HG02938 (cell line): ENCODE data around the gene STON2.

ENCODE experiments used
- ATAC-seq: cut with Tn5 transposase; IDR thresholded peaks from one replicate; pipeline ENCODE4 v1.9.1; 2021; ENCODE audit warnings: mild to moderate bottlenecking, moderate library complexity; ENCODE audit not compliant: unreplicated experiment

Gene STON2

DNA sequence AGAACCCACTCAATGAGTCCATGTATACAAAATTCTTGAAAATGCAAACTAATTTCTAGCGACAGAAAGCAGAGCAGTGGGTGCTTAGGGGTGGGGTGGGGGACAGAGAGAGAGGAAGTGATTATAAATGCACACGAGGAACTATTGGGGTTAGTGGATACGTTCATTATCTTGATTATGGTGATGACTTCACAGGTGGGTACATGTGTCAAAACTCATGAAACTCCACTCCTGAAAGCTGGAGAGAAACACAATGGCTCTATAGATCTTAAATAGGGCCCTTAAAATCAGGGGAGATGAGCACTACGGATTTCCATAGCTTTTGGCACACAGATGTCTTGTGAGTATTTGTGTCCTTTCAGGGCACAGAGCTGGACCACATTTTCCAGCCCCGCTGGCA is 59.9 kb downstream of the STON2 start:
- no peak for ATAC-seq

DNA sequence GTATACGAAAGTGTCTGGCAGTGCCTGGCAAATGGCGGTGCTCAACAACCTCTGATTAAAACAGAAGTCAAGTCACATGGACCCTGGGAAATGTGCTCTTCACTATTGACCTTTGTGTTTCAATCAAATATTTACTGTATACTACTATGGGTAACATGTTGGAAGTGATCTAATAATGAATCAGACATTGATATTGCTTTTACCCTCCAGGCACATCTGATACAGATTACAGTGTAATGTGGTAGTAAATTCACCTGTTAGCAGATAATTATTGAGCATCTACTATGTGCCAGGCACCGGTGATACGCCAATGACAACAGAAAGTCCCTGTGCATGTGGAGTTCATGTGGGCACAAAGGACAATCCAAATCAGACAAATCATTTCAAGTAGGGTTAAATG is 63.1 kb downstream of the STON2 start:
- ATAC-seq: no peak

DNA sequence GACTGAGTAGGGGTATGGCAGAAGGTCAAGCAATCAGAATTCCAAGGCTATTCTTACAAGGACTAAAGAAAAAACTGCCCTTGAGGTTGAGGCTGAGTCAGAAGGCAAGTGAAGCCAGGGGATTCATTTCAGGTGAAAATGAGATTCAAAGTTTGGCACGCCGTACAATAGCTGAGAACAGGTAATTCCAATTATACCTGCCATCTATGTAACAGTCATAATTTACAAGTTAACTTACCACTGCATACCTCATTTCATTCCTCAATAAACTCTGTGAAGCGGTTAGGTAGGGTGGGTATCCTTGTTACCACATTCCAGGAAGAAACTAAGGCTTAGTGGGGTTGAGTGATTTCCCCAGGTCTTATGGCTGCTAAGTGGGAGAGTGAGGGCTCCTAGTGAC is 64.1 kb downstream of the STON2 start:
- no peak for ATAC-seq

DNA sequence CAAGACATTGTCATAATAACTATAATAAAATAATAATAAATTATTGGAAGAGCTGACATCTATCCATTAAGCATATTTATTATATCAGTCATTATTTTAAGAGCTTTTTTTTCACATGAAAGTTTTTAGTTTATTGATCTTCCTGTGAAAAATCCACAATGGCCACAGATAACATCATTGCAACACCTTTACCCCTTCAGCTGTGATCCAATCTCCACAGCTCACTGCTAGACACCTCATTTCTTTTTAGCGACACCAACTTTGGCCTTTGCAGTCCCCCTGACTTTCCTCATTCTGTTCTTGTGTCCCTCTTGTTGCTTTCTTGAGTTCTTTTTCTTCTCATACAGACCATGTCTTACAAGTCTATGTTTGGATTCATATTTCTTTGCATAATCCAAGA is 67.4 kb downstream of the STON2 start:
- no peak for ATAC-seq

DNA sequence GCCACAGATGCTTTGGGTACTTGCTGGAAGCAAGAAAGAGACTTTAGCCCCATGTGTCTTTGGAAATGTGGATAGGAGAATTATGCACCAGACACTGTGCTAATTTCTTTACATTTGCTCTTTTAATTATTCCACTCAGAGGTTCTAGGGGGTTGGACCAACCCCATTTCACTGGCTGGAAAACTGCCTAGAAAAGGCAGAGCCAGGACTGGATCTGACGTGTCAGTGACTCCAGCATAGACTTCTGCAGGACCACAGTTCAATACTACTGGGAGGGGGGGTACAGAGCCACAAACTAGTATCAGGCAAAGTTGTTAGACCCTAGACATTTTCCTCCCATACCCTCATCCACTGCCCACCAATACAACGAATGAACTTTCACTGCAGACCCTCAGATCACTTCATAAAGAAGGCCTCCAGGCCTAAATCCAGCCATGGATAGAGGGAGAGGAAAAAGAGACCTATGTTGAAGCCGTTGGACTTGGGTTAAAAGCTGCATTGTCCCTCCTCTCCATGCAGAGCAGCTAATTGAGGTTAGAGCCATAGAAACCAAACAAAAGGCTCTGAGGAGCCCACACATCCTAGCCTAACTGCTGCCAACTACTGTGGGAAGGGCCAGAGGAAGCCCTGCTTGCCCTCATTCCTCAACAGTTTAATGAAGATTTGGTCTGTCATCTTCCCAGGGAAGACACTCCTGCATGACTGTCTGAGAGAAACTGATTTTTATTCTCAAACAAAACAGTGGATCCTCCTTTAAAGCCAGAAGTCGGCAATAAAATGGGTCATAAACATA is 68.7 kb downstream of the STON2 start:
- no peak for ATAC-seq

DNA sequence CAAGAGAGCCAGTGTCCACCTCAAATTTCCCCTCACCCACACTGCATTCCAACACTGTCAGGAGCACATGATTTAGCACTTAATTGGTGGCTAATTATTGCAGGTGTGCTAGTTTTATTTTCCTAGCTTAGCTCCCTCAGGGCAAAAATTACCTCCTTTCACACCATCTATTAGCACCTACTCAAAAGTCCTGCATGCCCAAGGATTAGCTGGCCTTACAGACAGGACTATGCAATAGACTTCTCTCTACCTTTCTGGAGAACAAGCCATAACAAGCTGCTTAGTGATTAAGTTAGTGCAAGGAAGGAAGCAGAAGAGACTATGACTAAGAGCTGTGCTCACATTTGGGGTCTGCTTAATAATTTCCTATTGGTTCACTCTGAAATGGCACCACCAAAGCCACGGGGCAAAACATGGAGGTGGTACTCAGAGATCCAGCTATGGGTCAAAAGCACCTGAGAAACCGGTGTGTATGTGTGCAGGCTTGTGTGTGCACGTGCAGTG is 69.5 kb downstream of the STON2 start:
- ATAC-seq: no peak

DNA sequence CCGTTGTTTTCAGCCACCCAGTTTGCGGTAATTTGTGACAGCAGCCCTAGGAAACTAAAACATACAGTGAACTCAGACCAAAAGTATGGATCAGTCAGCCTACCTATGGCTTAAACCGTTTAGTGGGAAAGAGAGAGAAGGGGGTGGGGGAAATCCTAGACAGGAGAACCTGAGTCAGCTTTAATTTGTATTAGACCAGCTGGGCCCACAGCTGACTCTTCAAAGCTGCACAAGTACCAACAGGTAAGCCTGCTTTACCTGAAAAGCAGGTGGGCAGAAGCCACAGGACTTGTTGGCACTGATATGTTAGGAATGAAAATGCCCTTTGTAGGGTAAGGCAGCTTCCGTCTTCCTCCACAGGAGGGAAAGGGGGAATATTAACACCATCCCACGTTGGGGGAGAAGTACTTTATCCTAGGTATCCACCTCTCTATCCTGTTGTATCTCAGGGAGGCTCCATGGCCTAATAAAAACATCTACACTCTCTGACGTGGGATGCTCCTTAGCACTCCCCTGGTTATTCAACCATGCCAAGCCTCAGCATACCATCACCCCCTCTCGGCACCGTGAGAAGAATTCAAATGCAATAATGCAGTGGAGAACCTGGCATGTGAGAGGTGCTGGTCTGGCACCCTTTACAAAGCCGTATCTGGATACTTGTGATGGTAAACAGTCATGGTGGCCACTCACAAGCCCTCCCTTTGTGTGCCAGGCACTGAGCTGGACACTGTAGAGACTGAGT is 70.3 kb downstream of the STON2 start:
- ATAC-seq: no peak

DNA sequence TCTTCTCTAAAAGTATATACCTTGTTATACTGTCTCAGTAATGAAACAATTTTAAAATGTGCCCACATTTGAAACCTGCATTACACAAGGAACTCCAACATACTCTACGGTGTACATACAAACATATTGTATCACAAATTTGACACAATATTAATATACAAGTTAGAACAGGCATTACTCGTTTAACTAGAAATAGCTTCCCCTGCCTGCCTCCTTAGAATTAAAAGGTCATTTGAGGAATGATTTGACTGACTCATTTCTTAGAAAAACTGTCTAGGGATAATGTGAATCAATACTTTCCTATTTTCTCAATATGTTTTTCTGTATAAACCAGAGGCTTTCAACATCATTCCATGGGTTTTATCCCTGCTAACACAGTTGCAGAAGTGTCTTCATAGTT is 73.7 kb downstream of the STON2 start:
- no peak for ATAC-seq

DNA sequence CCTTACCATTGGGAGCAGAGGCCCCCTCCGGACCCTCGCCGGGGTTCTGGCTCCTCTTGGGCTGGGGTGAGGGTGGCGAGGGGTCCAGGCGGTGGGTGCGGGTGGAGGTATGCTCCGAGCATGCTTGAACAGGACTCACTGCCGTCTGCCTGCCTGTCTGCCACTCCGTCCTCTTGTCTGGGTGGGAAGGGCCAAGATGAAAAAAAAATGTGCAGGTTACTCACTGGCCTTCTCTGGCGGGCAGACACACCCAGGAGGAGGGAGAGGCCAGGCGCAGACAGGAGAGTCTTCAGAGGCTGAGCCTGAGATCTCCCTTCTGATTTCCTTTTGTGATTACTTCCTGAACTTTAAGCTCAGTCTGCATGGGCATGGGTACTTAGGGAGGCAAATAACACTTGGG is 76.1 kb downstream of the STON2 start:
- ATAC-seq: no peak

DNA sequence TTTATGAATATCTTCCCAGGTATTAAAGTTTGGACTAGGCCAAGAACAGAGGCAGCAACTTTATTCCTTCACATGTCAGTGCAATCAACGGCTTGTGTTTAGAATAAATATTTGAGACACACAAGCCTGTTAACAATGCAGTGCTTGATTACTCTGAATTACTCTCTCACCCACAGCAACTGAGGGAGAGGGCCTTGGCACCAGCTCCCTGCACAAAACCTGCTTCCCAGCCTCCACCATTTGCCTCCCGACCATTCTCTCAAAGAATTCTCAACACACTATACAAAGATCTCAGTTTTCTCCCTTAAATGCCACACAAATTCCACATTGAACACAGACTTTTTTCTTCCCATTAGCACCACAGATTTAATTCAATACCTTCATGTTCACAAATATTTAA is 77.0 kb downstream of the STON2 start:
- no peak for ATAC-seq

DNA sequence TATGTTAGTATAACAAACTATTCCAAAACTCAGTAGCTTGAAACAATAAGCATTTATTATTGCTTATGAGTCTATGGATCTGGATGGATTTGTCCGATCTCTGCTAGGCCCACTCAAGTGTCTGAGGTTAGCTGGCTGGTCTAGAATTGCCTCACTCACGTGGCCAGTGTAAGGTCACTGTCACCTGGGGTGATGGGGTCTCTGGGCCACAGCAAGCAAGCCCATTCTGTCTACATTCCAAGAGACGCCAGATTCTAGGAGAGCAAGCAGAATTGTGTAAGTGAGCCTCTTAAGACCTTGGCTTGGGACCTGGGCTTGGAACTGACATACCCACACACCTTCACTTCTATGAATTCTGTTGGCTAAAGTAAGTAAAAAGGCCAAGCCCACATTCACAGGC is 80.2 kb downstream of the STON2 start:
- ATAC-seq: no peak

DNA sequence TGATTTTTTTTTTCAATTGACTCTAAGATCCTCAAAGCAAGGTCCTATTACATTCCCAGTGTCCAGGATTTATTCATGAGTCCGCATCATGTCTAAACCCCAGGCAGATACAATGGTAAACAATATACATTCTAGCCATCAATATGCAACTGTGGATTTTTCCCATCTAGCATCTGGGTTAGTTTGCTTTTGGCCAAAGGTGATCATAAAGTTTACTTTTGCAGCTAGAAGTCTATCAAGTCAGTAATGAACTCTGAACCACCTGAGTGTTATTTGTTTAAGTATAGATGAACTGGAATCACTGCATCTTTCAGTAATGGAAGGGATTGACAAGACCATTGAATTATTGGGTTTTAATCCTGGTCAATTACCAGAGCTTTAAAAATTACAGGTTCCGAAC is 80.8 kb downstream of the STON2 start:
- ATAC-seq: no peak

DNA sequence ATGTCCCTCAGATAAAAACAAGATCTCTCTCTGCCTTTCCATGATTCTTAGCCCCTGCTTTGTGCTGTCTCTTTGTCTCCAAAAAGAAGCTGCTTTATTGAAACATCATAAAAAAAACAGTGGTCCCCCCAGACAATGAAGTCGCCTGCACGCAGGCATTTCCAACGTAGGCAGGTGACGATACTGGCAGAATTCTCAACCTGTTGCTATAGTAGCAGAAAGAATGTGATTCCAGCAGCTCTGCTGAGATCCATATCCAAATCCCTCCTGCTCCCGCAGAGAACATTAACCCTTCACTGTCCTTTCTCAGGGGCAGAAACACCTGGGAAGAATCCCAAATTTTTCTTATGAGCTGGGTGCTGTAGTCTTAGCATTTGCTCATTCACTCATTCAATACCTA is 84.8 kb downstream of the STON2 start:
- no peak for ATAC-seq

DNA sequence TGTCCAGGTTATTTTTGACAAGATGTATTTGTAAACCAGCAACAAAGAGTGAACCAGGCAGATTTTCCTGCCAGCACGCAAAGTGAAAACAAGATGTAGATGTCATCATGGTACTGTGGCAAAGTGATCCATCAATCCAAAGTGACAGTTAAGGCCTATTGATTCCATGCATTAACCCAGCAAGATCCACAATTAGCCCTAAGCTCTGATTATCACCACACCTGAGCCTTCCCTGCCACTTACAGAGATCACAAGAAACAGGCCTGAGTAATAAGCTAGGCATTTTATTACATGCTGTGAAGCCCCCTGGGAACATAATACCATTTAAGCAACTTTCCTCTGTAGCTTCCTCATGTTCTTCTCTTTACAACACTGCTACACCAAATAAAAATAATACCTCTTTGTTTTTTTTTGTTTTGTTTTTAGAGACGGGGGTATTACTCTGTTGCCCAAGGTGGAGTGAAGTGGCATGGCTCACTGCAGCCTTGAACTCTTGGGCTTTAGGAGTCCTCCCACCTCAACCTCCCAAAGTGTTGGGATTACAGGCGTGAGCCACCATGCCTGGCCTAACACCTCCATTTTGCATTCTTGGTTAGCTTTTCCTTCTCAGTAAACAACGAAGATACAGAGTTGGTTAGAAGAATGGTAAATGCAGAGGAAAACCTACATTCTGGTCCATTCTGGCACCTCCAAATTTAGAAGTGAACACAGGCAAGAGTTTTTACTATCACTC is 85.5 kb downstream of the STON2 start:
- ATAC-seq: no peak

DNA sequence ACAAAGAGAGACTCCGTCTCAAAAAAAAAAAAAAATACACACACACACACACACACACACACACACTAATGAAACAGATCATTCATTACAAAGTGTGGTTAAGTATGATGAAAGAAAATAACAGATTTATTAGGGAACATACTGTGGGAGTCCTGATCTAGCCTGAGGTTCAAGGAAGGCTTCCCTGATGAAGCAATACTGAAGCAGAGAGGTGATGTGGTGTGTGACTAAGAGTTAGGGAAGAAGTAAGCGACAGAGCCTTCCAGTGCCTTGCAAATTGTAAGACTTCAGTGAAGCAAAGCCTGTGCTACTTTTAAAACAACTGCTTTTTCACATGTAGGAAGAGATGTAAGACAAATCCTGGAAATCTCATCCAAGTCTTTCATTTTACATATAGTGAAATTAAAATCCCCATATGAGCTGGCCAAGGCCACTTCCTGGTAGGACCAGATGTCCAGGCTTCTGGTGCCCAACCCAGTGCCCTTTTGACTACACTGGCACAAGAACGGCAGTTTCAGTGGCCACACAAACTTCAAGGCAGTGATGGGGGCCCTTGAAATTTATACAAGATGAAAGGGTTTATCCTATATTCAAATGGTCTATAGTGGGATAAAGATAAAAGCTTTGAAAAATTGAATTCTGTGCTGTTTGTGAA is 86.2 kb downstream of the STON2 start:
- no peak for ATAC-seq

DNA sequence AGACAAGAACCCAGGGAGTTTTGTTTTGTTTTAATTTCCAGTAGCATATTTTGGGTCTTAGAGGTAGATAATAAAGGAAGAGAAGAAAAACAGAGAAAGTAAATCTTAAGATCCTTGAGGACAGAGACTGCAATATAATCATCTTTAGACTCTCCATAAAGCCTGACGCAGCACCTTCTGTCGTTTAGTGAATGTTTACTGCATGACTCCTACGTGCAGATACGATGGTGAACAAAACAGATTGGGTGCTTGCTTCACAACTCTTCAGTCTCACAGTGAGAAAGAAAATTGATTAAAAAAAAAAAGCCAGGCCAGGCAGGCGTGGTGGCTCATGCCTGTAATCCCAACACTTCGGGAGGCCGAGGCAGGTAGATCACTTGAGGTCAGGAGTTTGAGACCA is 86.9 kb downstream of the STON2 start:
- ATAC-seq: no peak

DNA sequence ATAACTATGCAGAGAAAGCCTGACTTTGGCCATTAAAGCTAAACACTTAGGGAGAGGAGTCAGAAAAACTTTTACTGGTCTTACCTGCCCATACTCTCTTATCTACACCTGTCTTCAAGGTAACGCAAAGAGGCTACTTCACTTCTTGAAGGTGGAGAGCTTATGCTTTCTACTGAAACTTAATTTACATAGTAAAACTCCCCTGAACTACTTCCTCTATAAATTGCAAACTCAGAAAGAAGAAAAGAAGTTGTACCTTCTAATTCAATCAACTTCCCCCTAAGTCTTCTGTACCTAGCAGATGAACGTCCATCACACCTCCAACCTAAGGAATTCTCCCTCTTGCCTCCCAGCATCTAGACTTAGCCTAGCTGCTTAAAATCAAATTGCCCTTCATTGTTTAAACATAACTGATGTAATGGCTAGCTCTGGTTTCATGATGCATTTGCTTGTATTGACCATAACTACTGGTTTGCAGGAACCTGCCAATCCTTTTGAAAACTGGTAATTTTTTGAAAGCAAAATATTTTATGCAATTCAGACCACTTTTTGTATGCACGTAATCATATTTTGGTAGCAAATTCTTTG is 87.7 kb downstream of the STON2 start:
- no peak for ATAC-seq

DNA sequence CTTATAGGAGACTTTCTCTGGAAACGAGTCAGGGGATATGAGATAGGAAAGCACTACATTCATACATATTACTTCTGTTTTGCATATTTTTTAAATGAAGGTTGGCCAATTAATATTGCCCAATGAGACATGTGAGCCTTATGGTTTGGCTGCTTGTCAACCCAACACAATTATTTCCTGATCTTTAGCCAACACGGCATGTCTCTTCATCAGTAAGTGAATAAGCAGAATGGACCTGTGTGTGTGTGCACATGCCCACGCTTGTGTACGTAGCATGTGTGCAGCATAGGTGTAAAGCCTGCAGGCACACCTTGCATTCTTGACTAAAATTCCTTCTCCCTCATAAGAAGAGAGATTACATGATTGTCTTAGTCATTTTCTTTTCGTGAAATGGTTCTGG is 88.3 kb downstream of the STON2 start:
- no peak for ATAC-seq

DNA sequence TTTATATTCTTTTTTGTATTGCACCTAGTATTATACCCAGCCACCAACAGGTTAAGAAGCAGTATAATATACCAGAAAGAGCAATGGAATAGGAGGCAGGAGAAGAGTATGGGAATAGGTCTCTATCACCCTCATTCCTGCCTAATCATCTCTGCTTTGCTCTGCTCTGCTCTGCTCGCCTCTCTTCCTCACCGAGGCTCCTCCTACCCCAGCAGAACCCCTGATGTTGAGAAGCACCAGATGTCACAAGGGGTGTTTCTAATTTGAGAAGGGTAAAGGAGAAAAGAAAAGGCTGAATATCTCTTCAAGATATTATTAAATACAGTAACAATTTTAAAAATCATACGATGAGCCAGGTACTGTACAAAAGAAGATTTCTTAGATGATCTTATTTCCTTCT is 89.0 kb downstream of the STON2 start:
- ATAC-seq: no peak

DNA sequence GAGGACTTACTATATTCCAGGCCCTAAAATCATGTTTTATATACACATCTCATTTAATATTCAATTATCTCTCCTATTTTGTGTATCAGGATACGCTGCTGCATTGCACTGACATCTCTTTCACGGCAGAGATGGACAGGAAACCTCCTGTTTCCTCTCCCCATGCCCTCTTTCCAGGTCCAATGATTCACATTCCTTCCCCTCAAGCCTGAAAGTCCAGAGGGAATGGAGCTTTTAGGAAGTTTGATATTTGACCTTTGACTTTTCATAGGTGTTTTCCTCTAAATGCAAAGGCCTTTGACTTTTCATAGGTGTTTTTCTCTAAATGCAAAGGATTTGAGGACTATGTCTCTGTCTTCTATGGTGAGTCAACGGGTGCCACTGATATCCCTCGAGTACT is 89.5 kb downstream of the STON2 start:
- ATAC-seq: no peak

DNA sequence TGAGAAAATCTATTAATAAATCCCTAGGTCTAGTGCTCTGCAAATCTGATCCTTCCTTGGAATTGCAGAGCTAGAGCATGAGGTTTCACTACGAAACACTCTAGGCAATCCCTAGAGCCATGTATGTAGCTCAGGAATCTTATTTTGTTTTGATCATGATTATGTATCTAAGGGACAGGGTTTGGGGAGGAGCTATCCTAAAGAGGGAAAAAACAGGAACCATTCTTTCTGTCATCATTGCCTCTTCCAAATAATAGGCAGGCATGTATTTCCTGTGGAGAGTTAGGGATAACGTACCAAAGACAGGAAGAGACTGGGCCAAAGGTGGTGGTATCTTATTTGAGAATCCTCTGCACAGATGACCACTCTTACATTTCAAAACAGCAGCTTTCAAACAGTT is 90.6 kb downstream of the STON2 start:
- no peak for ATAC-seq
